ENCODE results near the gene PRDM15. TPM values are rescaled to one million over a fixed set of nuclear protein-coding genes. Genes with fewer than 3 reads are reported as not detected.
A peak's percentile ranks its signal among the peaks of the same experiment; 100 is the strongest.

PRDM15 gene
- total RNA-seq, 1 donor from 2014 or later: 12.0 TPM

DNA sequence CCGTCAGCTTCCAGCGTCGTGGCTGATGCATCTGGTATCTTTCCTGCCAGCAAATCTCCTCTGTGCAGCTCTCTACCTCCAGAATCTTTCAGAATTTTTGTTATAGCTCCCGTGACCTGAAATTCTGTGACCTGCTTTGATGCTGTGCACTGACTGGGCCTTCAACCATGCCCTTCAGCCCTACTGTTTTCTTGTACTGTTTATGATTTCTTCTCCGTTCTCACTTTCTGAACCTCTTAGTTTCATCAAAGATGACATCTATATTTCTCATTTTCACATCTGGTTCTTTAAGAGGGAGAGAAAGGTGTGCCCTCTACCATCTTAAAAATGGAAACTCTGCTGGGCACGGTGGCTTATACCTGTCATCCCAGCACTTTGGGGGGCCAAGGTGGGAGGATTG is 5.7 kb downstream of the PRDM15 start:
- Mint-ChIP-seq H3K27ac (ENCODE audit: unreplicated experiment) (no peak overlapping the region), H3K4me3 (no peak overlapping the region), H3K27me3 (ENCODE audit: low read depth) (no peaks in the 10 kb centered on the region), H3K9me3 (no peaks in the 10 kb centered on the region), H3K36me3 (ENCODE audit: low read depth) (no peaks in the 10 kb centered on the region), H3K4me1 (peaks cover 36% of the 10 kb centered on the region)
- TF ChIP-seq, protein P1, sequence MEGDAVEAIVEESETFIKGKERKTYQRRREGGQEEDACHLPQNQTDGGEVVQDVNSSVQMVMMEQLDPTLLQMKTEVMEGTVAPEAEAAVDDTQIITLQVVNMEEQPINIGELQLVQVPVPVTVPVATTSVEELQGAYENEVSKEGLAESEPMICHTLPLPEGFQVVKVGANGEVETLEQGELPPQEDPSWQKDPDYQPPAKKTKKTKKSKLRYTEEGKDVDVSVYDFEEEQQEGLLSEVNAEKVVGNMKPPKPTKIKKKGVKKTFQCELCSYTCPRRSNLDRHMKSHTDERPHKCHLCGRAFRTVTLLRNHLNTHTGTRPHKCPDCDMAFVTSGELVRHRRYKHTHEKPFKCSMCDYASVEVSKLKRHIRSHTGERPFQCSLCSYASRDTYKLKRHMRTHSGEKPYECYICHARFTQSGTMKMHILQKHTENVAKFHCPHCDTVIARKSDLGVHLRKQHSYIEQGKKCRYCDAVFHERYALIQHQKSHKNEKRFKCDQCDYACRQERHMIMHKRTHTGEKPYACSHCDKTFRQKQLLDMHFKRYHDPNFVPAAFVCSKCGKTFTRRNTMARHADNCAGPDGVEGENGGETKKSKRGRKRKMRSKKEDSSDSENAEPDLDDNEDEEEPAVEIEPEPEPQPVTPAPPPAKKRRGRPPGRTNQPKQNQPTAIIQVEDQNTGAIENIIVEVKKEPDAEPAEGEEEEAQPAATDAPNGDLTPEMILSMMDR (conservative IDR thresholded peaks at IDR 0.05): no peak
- DNase-seq (ENCODE audit: low read depth, low spot score): no peak

DNA sequence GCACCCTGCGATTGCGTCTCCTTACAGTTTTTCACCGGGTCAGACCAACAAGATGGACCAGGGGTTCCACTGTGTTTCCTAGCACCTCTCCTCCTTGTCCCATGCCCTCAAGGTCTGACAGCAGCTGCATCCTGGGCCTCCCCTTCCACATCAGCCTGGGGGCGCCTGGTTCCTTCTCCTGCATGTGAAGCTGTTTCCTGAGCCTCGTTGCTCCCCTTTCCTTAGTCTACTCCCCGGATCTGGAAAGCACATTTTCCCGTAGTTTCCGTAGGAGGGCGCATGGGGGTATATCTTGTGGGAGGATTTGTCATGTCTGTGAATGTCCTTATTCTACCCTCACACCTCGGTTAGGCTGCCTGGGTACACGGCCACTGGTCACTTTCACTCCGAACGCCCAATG is 6.1 kb downstream of the PRDM15 start:
- H3K4me3 Mint-ChIP-seq: no peak overlapping the region
- TF ChIP-seq, protein P1 (conservative IDR thresholded peaks at IDR 0.05): no peak
- no peak for DNase-seq (ENCODE audit: low read depth, low spot score)
- no peaks in the 10 kb centered on the region for H3K27me3 Mint-ChIP-seq (ENCODE audit: low read depth)
- no peaks in the 10 kb centered on the region for H3K36me3 Mint-ChIP-seq (ENCODE audit: low read depth)
- peaks cover 33% of the 10 kb centered on the region for H3K4me1 Mint-ChIP-seq
- no peaks in the 10 kb centered on the region for H3K9me3 Mint-ChIP-seq
- H3K27ac Mint-ChIP-seq (ENCODE audit: unreplicated experiment): no peak overlapping the region

DNA sequence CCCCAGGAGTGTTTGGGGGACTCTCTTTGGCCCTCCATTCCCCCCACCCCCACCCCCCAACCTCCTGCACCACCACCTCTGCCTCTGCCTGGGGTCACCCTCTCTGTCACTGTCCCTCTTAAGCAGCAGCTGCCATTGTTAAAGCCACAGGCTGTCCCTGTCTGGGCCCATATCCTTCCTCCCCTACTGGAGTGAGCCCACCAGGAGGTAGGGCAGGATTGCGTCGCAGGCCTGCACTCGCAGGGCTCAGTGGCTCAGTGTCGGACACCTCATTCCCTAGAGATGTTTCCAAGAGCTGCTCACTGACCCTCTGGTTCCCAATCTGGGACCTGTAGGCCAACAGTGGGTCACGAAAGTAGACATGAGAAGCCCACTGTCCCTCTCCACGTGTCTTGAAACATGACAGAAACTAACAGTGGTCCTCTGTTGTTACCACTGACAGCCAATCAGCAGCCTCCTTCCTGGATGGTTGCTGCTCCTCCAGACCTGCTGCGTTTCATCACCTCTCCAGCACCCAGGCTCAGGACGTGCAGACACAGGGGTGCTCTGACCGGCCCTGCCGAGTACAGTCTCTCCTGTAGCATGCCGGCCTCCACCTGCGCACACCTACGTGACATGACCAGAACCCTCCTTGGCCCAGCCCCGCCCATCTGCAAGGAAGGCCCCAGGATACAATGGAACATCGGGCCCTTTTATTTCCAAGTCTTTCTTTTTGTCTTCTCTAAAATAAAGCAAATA is 7.7 kb downstream of the PRDM15 start:
- Mint-ChIP-seq H3K27me3 (ENCODE audit: low read depth) (no peaks in the 10 kb centered on the region), H3K4me1 (peaks cover 24% of the 10 kb centered on the region), H3K36me3 (ENCODE audit: low read depth) (no peaks in the 10 kb centered on the region), H3K4me3 (no peak overlapping the region), H3K27ac (ENCODE audit: unreplicated experiment) (peak overlapping the region; percentile 63), H3K9me3 (no peaks in the 10 kb centered on the region)
- DNase-seq (ENCODE audit: low read depth, low spot score): no peak
- TF ChIP-seq, protein P1 (conservative IDR thresholded peaks at IDR 0.05): no peak

DNA sequence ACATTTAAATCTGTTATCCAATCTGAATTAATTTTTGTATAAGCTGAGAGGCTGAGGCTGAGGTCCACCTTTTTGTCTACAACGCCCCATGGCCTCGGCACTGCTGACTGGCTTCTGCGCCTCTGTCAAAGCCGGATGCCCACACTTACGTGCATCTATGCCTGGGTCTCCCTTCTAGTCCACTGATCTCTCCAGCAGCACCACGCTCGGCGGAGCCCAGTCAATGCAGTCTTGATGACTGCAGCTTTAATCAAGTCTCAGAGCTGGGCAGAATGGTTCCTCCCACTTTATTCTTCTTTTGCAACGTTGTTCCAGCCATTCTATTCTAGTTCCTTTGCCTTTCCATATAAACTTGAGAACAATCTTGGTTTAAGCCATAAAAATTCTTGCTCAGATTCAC is 9.4 kb downstream of the PRDM15 start:
- TF ChIP-seq, protein P1 (conservative IDR thresholded peaks at IDR 0.05): no peak
- Mint-ChIP-seq H3K36me3 (ENCODE audit: low read depth) (no peaks in the 10 kb centered on the region), H3K27me3 (ENCODE audit: low read depth) (no peaks in the 10 kb centered on the region), H3K27ac (ENCODE audit: unreplicated experiment) (no peak overlapping the region), H3K4me3 (no peak overlapping the region), H3K9me3 (no peaks in the 10 kb centered on the region), H3K4me1 (peaks cover 32% of the 10 kb centered on the region)
- DNase-seq (ENCODE audit: low read depth, low spot score): no peak

DNA sequence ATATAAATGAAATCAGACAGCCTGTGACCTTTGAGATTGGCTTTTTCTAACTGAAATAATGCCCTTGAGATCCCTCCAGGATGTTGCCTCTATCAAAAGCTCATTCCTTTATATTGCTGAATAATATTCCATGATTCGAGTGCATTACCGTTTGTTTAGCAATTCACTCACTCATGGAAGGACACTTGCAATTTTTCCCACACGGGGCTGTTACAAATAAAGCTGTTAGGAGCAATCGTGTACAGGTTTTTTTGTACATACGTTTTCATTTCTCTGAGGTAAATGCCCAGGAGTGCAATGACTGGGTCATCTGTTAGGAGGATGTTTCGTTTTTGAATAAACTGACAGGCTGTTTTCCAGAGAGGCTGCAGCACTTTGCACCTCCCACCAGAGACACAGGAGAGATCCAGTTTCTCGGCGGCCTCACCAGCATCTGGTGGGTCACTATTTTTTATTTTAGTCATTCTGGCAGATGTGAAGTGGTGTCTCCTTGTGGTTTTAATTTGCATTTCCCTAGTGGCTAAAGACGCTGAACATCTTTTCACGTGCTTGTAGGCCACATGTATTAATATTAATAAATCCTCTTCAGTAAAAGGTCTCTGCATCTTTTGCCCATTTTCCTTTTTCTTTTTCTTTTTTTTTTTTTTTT is 11.0 kb downstream of the PRDM15 start:
- DNase-seq (ENCODE audit: low read depth, low spot score): no peak
- Mint-ChIP-seq H3K36me3 (ENCODE audit: low read depth) (no peaks in the 10 kb centered on the region), H3K4me1 (peaks cover 36% of the 10 kb centered on the region), H3K27ac (ENCODE audit: unreplicated experiment) (no peak overlapping the region), H3K9me3 (no peaks in the 10 kb centered on the region), H3K4me3 (no peak overlapping the region), H3K27me3 (ENCODE audit: low read depth) (no peaks in the 10 kb centered on the region)
- TF ChIP-seq, protein P1 (conservative IDR thresholded peaks at IDR 0.05): no peak
